Adrenal gland (tissue), 5 donors: ENCODE measurements around the gene ARHGAP10.

Experiments used
- POLR2A ChIP-seq, 2 donors: fragments of 450-650 bp; IDR thresholded peaks; one replicate each; pipeline ENCODE4 v1.6.1; 2017; ENCODE audit warnings: antibody characterized with exemption in 2 of 2, mild to moderate bottlenecking in 2 of 2, moderate library complexity in 1 of 2
- TF ChIP-seq, protein P1 (sequence below), 6 experiments: fragments of 450-650 bp in 4 of 6; fragments of 200-600 bp in 2 of 6; sonication (generic) in 1 of 6; IDR thresholded peaks; 1 replicate in 5 of 6; 2 replicates in 1 of 6; pipeline versions ENCODE4 v1.5.1 to v1.8.0; 2016 to 2021; ENCODE audit warnings: antibody characterized with exemption in 6 of 6, mild to moderate bottlenecking in 2 of 6, moderate library complexity in 1 of 6
- donor health status: DM: no; HTN: no; CAD: no.

DNA sequence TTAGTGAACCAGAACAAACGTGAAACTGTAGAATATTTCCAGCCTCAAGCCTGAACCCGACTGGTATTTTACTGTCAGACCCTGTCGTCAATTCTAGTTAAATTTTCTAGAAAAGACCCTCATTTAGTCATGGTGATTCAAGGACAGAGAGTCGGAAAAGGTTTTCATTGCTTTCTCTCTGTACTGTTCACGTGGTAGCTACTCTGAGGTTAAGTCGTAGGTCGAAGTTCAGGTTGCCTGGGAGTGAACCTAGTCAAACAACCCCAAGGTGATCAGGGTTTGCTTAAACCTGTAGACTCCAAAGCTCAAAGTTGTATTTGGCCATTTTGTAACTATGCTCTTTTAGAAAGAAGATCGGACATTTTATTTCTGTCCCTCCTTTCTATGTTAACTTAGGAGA, 283.6 kb downstream of the ARHGAP10 start:
- TF ChIP-seq, protein P1, sequence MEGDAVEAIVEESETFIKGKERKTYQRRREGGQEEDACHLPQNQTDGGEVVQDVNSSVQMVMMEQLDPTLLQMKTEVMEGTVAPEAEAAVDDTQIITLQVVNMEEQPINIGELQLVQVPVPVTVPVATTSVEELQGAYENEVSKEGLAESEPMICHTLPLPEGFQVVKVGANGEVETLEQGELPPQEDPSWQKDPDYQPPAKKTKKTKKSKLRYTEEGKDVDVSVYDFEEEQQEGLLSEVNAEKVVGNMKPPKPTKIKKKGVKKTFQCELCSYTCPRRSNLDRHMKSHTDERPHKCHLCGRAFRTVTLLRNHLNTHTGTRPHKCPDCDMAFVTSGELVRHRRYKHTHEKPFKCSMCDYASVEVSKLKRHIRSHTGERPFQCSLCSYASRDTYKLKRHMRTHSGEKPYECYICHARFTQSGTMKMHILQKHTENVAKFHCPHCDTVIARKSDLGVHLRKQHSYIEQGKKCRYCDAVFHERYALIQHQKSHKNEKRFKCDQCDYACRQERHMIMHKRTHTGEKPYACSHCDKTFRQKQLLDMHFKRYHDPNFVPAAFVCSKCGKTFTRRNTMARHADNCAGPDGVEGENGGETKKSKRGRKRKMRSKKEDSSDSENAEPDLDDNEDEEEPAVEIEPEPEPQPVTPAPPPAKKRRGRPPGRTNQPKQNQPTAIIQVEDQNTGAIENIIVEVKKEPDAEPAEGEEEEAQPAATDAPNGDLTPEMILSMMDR (IDR thresholded peaks at IDR 0.05) = no peak
- no peak for TF ChIP-seq POLR2A (IDR thresholded peaks at IDR 0.05)
